ACC112 (cell line): ENCODE data around the gene TRIP12.
"Not testable (repeated sequence)": the region's sequence is repeated elsewhere in the genome, so short reads cannot be mapped to it uniquely, and the experiment has no call there.

Source experiments
- H2AFZ ChIP-seq: fragments of 200-600 bp; sonication (generic); one replicate; pipeline ENCODE4 v1.6.0; 2017; ENCODE audit warnings: antibody characterized with exemption, low read length; ENCODE audit not compliant: unreplicated experiment
- H3K27ac ChIP-seq: fragments of 200-600 bp; sonication (generic); 2 replicates; pipeline ENCODE4 v1.5.1; 2014; ENCODE audit warnings: low read depth, mild to moderate bottlenecking, antibody characterized with exemption, low read length, moderate library complexity
- H3K27me3 ChIP-seq: fragments of 200-600 bp; sonication (generic); 2 replicates; pipeline ENCODE4 v1.6.1; 2014; ENCODE audit warnings: mild to moderate bottlenecking, antibody characterized with exemption, low read length, moderate library complexity, mixed read lengths; ENCODE audit not compliant: insufficient read depth
- H3K36me3 ChIP-seq: fragments of 200-600 bp; sonication (generic); 2 replicates; pipeline ENCODE4 v1.6.1; 2016; ENCODE audit warnings: mild to moderate bottlenecking, antibody characterized with exemption, low read length, moderate library complexity, mixed read lengths; ENCODE audit not compliant: insufficient read depth
- H3K4me1 ChIP-seq: fragments of 200-600 bp; sonication (generic); one replicate; pipeline ENCODE4 v1.6.1; 2016; ENCODE audit warnings: low read length, mixed read lengths; ENCODE audit not compliant: insufficient read depth, unreplicated experiment, control insufficient read depth
- H3K4me3 ChIP-seq: fragments of 200-600 bp; sonication (generic); 2 replicates; pipeline ENCODE4 v1.5.1; 2014; ENCODE audit warnings: mild to moderate bottlenecking, low read depth, low read length
- H3K79me2 ChIP-seq: fragments of 200-600 bp; sonication (generic); one replicate; pipeline ENCODE4 v1.6.0; 2016; ENCODE audit warnings: low read length; ENCODE audit not compliant: control insufficient read depth, unreplicated experiment, insufficient read depth

The TRIP12 gene

GRCh38 chr2:229921892-229922448 is at the start of gene TRIP12:
Gene TRIP12, minus strand, starts transcription at chr2:229922009. Its CDS starts 41,930 bp downstream, at chr2:229880079.
- Histone ChIP-seq H3K4me1 (peaks cover 14% of the 10 kb centered on the region), H3K79me2 (peaks cover 63% of the 10 kb centered on the region), H2AFZ (peak within 1 kb of the TSS; percentile 99), H3K27ac (peak within 1 kb of the TSS; percentile 94), H3K4me3 (peak within 1 kb of the TSS; percentile 93), H3K36me3 (peaks cover 12% of the 10 kb centered on the region), H3K27me3 (no peaks in the 10 kb centered on the region)

DNA sequence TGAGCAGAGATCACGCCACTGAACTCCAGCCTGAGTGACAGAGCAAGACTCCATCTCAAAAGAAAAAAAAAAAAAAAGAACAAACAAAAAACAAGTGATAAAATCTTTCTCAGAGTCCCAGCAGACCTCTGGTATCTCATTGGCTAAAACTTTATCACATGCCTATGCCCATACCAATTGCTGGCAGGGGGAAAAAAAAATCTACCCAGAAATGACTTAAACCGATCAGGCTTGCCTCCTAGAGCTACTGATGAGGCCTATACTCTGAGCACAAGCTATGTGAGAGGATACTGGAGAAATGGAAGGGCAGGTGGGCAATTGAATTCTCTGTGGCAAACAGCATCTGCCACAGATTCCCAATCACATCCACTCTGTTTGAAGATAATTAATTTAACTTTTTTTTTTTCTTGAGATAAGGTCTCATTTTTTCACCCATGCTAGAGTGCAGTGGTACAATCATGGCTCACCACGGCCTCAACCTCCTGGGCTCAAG is 49.5 kb upstream of the TRIP12 start:
- no peaks in the 10 kb centered on the region for H3K27me3 ChIP-seq

DNA sequence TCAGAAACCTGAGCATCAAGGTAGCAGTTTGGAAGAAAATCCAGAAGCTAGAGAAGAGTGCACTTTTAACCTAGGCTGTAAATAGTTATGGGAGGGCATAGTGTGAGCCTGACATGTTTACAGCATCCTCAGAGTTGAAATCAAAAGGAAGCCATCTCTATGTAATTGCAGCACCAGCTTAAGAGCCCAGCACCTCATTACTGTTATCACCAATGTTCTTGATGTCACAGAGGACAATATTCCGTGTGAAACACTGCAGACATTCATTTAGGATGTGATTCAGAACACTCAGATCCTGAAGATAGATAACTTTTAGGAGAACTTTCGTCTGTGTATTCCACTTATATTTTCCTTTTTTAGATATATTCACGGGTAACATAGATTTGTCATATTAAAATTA is 48.6 kb upstream of the TRIP12 start:
- Histone ChIP-seq H3K27me3 (no peaks in the 10 kb centered on the region), H2AFZ (no peak overlapping the region), H3K79me2 (no peaks in the 10 kb centered on the region), H3K4me1 (peaks cover 10% of the 10 kb centered on the region), H3K4me3 (no peak overlapping the region), H3K27ac (no peak overlapping the region), H3K36me3 (no peaks in the 10 kb centered on the region)

More for the DNA sequence above, 49.5 kb upstream of the TRIP12 start:
- H3K36me3 ChIP-seq = no peaks in the 10 kb centered on the region
- H2AFZ ChIP-seq = no peak overlapping the region
- no peaks in the 10 kb centered on the region for H3K79me2 ChIP-seq
- no peak overlapping the region for H3K27ac ChIP-seq
- peaks cover 10% of the 10 kb centered on the region for H3K4me1 ChIP-seq
- H3K4me3 ChIP-seq = no peak overlapping the region

GRCh38 chr2:229969921-229970320 is 48.1 kb upstream of the TRIP12 start:
- no peak overlapping the region for H3K27ac ChIP-seq
- no peaks in the 10 kb centered on the region for H3K27me3 ChIP-seq
- no peaks in the 10 kb centered on the region for H3K79me2 ChIP-seq
- H2AFZ ChIP-seq = no peak overlapping the region
- no peak overlapping the region for H3K4me3 ChIP-seq
- peaks cover 10% of the 10 kb centered on the region for H3K4me1 ChIP-seq
- H3K36me3 ChIP-seq = no peaks in the 10 kb centered on the region

DNA sequence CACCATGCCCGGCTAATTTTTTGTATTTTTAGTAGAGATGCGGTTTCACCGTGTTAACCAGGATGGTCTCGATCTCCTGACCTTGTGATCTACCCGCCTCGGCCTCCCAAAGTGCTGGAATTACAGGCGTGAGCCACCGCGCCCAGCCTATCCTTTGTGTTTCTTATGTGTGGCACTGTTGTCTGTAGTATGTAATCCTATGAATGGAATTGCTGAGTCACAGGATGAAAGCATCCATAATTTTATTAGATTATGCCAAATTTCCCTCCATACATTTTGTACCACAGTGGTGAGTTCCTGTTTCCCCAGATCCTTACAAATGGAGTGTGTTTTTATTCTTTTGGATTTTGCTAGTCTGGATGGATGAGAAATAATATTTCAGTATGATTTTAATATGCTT is 41.8 kb upstream of the TRIP12 start:
- not testable (repeated sequence) for H2AFZ ChIP-seq, H3K36me3 ChIP-seq, H3K4me1 ChIP-seq, H3K79me2 ChIP-seq, H3K27me3 ChIP-seq, H3K4me3 ChIP-seq
- 0 out of 2 replicates have a peak overlapping the region, but pooled peaks have one; percentile 8 for H3K27ac ChIP-seq

GRCh38 chr2:229956491-229956890 is 34.7 kb upstream of the TRIP12 start:
- Histone ChIP-seq H2AFZ (no peak overlapping the region), H3K4me3 (no peak overlapping the region), H3K36me3 (no peaks in the 10 kb centered on the region), H3K79me2 (no peaks in the 10 kb centered on the region), H3K27ac (no peak overlapping the region), H3K4me1 (no peaks in the 10 kb centered on the region), H3K27me3 (no peaks in the 10 kb centered on the region)

- H3K4me1 ChIP-seq = no peaks in the 10 kb centered on the region
- no peak overlapping the region for H3K27ac ChIP-seq
- no peak overlapping the region for H3K4me3 ChIP-seq
- H2AFZ ChIP-seq = no peak overlapping the region
- no peaks in the 10 kb centered on the region for H3K27me3 ChIP-seq
- H3K79me2 ChIP-seq = no peaks in the 10 kb centered on the region
- no peaks in the 10 kb centered on the region for H3K36me3 ChIP-seq
These were observed 33.9 kb upstream of the TRIP12 start for GRCh38 chr2:229955663-229956062.

- H3K79me2 ChIP-seq = no peaks in the 10 kb centered on the region
- no peak overlapping the region for H3K27ac ChIP-seq
- no peak overlapping the region for H3K4me3 ChIP-seq
- no peaks in the 10 kb centered on the region for H3K27me3 ChIP-seq
- no peak overlapping the region for H2AFZ ChIP-seq
- H3K4me1 ChIP-seq = no peaks in the 10 kb centered on the region
- no peaks in the 10 kb centered on the region for H3K36me3 ChIP-seq
These were observed 30.5 kb upstream of the TRIP12 start for GRCh38 chr2:229952256-229952835.

DNA sequence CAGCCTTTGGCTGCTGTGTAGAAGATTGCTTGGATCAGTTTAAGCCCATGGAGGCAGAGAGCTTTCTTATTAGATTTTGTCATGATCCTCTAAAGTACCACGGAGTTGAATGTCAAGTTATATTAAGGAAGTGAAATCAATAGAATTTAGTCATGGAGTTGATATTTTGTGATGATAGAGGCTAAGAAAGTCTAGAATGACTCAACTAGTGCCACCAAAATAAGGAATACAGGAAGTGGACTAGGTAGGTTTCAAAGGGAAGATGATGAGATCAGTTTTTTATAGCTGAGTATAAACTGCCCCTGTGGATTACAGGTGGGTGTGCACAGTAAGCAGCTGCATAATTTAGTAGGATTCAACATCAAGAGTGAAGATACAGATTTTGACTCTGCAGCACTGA is 25.7 kb upstream of the TRIP12 start:
- H3K27ac ChIP-seq = no peak overlapping the region
- H3K27me3 ChIP-seq = no peaks in the 10 kb centered on the region
- H2AFZ ChIP-seq = no peak overlapping the region
- H3K4me3 ChIP-seq = no peak overlapping the region
- H3K79me2 ChIP-seq = no peaks in the 10 kb centered on the region
- no peaks in the 10 kb centered on the region for H3K36me3 ChIP-seq
- no peaks in the 10 kb centered on the region for H3K4me1 ChIP-seq

- no peak overlapping the region for H2AFZ ChIP-seq
- H3K4me3 ChIP-seq = no peak overlapping the region
- H3K36me3 ChIP-seq = no peaks in the 10 kb centered on the region
- H3K27ac ChIP-seq = no peak overlapping the region
- H3K4me1 ChIP-seq = no peaks in the 10 kb centered on the region
- H3K27me3 ChIP-seq = no peaks in the 10 kb centered on the region
- no peaks in the 10 kb centered on the region for H3K79me2 ChIP-seq
These were observed 24.2 kb upstream of the TRIP12 start for GRCh38 chr2:229945975-229946374.

DNA sequence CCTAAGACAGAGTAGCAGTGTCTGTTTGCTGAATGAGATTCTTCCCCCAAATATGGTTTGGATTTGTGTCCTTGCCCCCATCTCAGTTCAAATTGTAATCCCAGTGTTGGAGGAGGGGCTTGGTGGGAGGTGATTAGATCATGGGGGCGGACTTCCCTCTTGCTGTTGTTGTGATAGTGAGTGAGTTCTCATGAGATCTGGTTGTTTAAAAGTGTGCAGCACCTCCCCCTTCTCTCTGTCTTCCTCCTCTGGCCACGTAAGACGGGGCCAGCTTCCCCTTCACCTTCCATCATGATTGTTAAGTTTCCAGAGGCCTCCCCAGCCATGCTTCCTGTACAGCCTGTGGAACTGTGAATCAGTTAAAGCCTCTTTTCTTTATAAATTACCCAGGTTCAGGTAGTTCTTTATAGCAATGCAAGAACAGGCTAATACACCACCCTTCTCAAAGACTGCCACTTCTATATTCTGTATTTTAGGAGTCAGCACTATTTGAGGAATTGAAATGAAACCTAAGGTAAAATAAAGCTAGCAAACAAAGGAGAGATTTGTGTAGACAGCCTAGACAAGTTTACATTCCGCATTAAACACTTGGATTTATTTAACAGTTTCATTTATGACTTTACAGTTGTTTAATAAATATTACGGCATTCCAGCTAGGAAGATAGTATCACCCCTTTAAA is 22.1 kb upstream of the TRIP12 start:
- H3K4me1 ChIP-seq = no peaks in the 10 kb centered on the region
- no peaks in the 10 kb centered on the region for H3K79me2 ChIP-seq
- H3K4me3 ChIP-seq = no peak overlapping the region
- H3K36me3 ChIP-seq = peaks cover 4% of the 10 kb centered on the region; the same call in 1 of the 2 replicates
- no peak overlapping the region for H2AFZ ChIP-seq
- H3K27me3 ChIP-seq = no peaks in the 10 kb centered on the region
- no peak overlapping the region for H3K27ac ChIP-seq
